Keratinocyte (primary cell): Measurements from ENCODE around the gene RAB8A. TPM values are rescaled to one million over a fixed set of nuclear protein-coding genes. Genes with fewer than 3 reads are reported as not detected.
A peak's percentile ranks its signal among the peaks of the same experiment; 100 is the strongest.

ENCODE experiments used
- DNase-seq: peaks from one replicate; pipeline ENCODE4 v3.0.0-alpha.2; 2011; ENCODE audit warnings: low read depth, missing footprints, low spot score
- FAIRE-seq: peaks from 2 replicates; lab custom pipeline; 2011; peaks lifted over from hg19 to GRCh38; lab: Jason Lieb, UNC
- H2AFZ ChIP-seq: 2 replicates; pipeline ENCODE4 v1.6.0; 2012; ENCODE audit warnings: low read length, control low read depth, inconsistent platforms; ENCODE audit not compliant: control insufficient read depth
- H3K27ac ChIP-seq: 2 replicates; pipeline ENCODE4 v1.5.1; 2011; ENCODE audit warnings: low read length; ENCODE audit not compliant: control insufficient read depth, insufficient read depth
- H3K27me3 ChIP-seq: 3 replicates; pipeline ENCODE4 v1.6.0; 2011; ENCODE audit warnings: low read length; ENCODE audit not compliant: control insufficient read depth, insufficient read depth; ENCODE audit errors: extremely low read depth
- H3K36me3 ChIP-seq, 2 experiments: 2 replicates in 1 of 2; 3 replicates in 1 of 2; pipeline ENCODE4 v1.5.1; 2011; ENCODE audit warnings: low read length in 2 of 2, mild to moderate bottlenecking in 1 of 2; ENCODE audit not compliant: control insufficient read depth in 2 of 2, insufficient read depth in 2 of 2; ENCODE audit errors: extremely low read depth in 1 of 2
- H3K4me1 ChIP-seq: 3 replicates; pipeline ENCODE4 v1.5.1; 2011; ENCODE audit warnings: low read length; ENCODE audit not compliant: control insufficient read depth, insufficient read depth; ENCODE audit errors: extremely low read depth
- H3K4me2 ChIP-seq: 3 replicates; pipeline ENCODE4 v1.6.0; 2011; ENCODE audit warnings: low read depth, low read length; ENCODE audit not compliant: control insufficient read depth, insufficient read depth; ENCODE audit errors: extremely low read depth
- H3K4me3 ChIP-seq, 3 experiments: fragments of 200-600 bp in 1 of 3; sonication (generic) in 1 of 3; 2 replicates in 2 of 3; 3 replicates in 1 of 3; pipeline ENCODE4 v1.5.1; 2011 to 2016; ENCODE audit warnings: low read length in 3 of 3, mild to moderate bottlenecking in 3 of 3, control low read depth in 2 of 3, inconsistent platforms in 1 of 3, low read depth in 1 of 3, mixed read lengths in 1 of 3, mixed run types in 1 of 3, moderate library complexity in 1 of 3; ENCODE audit not compliant: control insufficient read depth in 2 of 3, insufficient read depth in 2 of 3; ENCODE audit errors: extremely low read depth in 1 of 3
- H3K79me2 ChIP-seq: 2 replicates; pipeline ENCODE4 v1.6.0; 2012; ENCODE audit warnings: low read length; ENCODE audit not compliant: control insufficient read depth, insufficient read depth
- H3K9ac ChIP-seq: 3 replicates; pipeline ENCODE4 v1.6.0; 2011; ENCODE audit warnings: low read length; ENCODE audit not compliant: control insufficient read depth, insufficient read depth; ENCODE audit errors: extremely low read depth
- H3K9me1 ChIP-seq: 3 replicates; pipeline ENCODE4 v1.6.0; 2011; ENCODE audit warnings: low read length; ENCODE audit not compliant: control insufficient read depth, insufficient read depth; ENCODE audit errors: extremely low read depth
- H3K9me3 ChIP-seq: 2 replicates; pipeline ENCODE4 v1.5.1; 2012; ENCODE audit warnings: low read depth, low read length; ENCODE audit not compliant: control insufficient read depth
- H4K20me1 ChIP-seq: 3 replicates; pipeline ENCODE4 v1.6.0; 2011; ENCODE audit warnings: low read length; ENCODE audit not compliant: control insufficient read depth, insufficient read depth; ENCODE audit errors: extremely low read depth
- CTCF ChIP-seq, 3 experiments: IDR thresholded peaks in 1 of 3; conservative IDR thresholded peaks in 1 of 3; optimal IDR thresholded peaks in 1 of 3; 2 replicates in 2 of 3; 3 replicates in 1 of 3; pipeline versions ENCODE3 to v1.5.1; 2011; ENCODE audit warnings: low read length in 3 of 3, mild to moderate bottlenecking in 3 of 3, moderate library complexity in 2 of 3, control low read depth in 1 of 3, inconsistent platforms in 1 of 3; ENCODE audit not compliant: insufficient read depth in 2 of 3; ENCODE audit errors: extremely low read depth in 1 of 3
- EZH2 ChIP-seq: IDR thresholded peaks from one replicate; pipeline ENCODE4 v1.6.1; 2012; ENCODE audit warnings: inconsistent platforms, mild to moderate bottlenecking, low read length, moderate library complexity
- dilution Hi-C: fragments of 300-500 bp; cut with MboI; formaldehyde crosslinking; loops from one replicate; pipeline ENCODE4 v1.7.0; 2020; ENCODE audit warnings: low sequenced_read_pairs; ENCODE audit not compliant: extremely low pct_ligation_motif_present
- polyA plus RNA-seq, 5 experiments: library from polyadenylated mRNA; depleted of rRNA in 3 of 5; stranded (reverse) in 3 of 5; stranded (forward) in 1 of 5; unstranded in 1 of 5; fragments of >200 nt; gene quantifications; 1 replicate in 1 of 5; 2 replicates in 3 of 5; 3 replicates in 1 of 5; pipeline versions ENCODE4 v1.2.1 to v1.2.3, GENCODE V29; 2011 to 2012; ENCODE audit warnings: missing spikeins in 2 of 5, low read depth in 1 of 5, low replicate concordance in 1 of 5

The RAB8A gene
- polyA plus RNA-seq, 1 donor (not counting 4 experiments of a cell fraction or from before 2014, with no cell fraction given), result 95.1 TPM

DNA sequence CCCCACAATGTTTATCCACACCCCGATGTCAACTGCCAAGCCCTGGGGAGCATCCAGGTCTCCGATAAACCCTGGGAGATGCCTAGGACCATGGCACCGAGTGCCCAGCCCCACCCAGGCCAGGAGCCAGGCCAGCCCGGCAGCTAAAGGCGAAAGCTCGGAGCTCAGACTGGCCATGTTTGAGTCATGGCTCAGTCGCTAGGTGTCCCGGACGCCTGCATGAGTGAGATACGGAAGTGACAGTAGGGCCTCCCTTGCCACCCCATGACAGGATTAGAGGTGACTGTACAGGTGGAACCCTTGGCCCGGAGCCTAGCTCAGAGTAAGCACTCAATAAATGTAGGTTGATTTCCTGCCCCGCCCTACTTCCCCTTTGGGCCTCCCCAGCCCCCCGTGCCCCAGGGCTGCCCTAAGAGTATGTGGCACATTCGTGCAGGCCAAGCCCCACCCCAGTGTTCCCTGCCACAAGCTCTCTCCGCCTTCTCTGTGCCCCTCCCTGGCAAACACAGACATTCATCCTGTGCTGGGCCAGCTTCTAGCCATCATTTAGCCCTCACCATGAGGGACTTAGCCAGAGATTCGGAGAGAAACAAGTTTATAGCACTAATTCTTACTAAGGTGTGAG is 41.2 kb upstream of the RAB8A start:
- H3K9me1 ChIP-seq, result peaks cover 4% of the 10 kb centered on the region
- H2AFZ ChIP-seq, result peak overlapping the region; percentile 56
- H3K27me3 ChIP-seq, result no peaks in the 10 kb centered on the region
- H3K4me2 ChIP-seq, result peak overlapping the region; percentile 98
- peaks cover 32% of the 10 kb centered on the region for H3K79me2 ChIP-seq
- TF ChIP-seq CTCF (optimal IDR thresholded peaks at IDR 0.05 in 1 of 3, IDR thresholded peaks at IDR 0.05 in 1 of 3, conservative IDR thresholded peaks at IDR 0.05 in 1 of 3; ENCODE audit: extremely low read depth in 1 of 3, insufficient read depth in 2 of 3, low read length in 3 of 3) (peak in 2 of 3 experiments; percentile 3 to 13), EZH2 (no peak)
- peaks cover 13 to 17% of the 10 kb centered on the region in 2 experiments for H3K36me3 ChIP-seq
- FAIRE-seq (no peak), DNase-seq (peak; percentile 76)
- H3K27ac ChIP-seq, result peak overlapping the region; percentile 78
- H3K9me3 ChIP-seq, result no peaks in the 10 kb centered on the region
- peaks cover 29% of the 10 kb centered on the region for H3K4me1 ChIP-seq
- peak overlapping the region; percentile 81 for H3K9ac ChIP-seq
- dilution Hi-C loops, result no loop called here
- peak overlapping the region; percentile 85 to 96 (median 91) for H3K4me3 ChIP-seq
- peaks cover 2% of the 10 kb centered on the region for H4K20me1 ChIP-seq

- H4K20me1 ChIP-seq, result peaks cover 2% of the 10 kb centered on the region
- H2AFZ ChIP-seq, result no peak overlapping the region
- peaks cover 13 to 17% of the 10 kb centered on the region in 2 experiments for H3K36me3 ChIP-seq
- H3K4me1 ChIP-seq, result peaks cover 33% of the 10 kb centered on the region
- no peak overlapping the region for H3K4me3 ChIP-seq
- DNase-seq (no peak), FAIRE-seq (no peak)
- no peak overlapping the region for H3K9ac ChIP-seq
- peaks cover 4% of the 10 kb centered on the region for H3K9me1 ChIP-seq
- peak overlapping the region; percentile 98 for H3K4me2 ChIP-seq
- dilution Hi-C loops, result no loop called here
- peaks cover 32% of the 10 kb centered on the region for H3K79me2 ChIP-seq
- TF ChIP-seq EZH2 (no peak), CTCF (optimal IDR thresholded peaks at IDR 0.05 in 1 of 3, IDR thresholded peaks at IDR 0.05 in 1 of 3, conservative IDR thresholded peaks at IDR 0.05 in 1 of 3; ENCODE audit: extremely low read depth in 1 of 3, insufficient read depth in 2 of 3, low read length in 3 of 3) (no peak)
- peak overlapping the region; percentile 51 for H3K27ac ChIP-seq
- H3K9me3 ChIP-seq, result no peaks in the 10 kb centered on the region
- H3K27me3 ChIP-seq, result no peaks in the 10 kb centered on the region
Observed at GRCh38 chr19:16071072-16071691, 40.5 kb upstream of the RAB8A start.
